Small intestine (tissue), 7 donors: Measurements from ENCODE around the gene FBLN5. TPM values are rescaled to one million over a fixed set of nuclear protein-coding genes. Genes with fewer than 3 reads are reported as not detected.

Source experiments
- DNase-seq, 2 donors: peaks; one replicate each; pipeline versions ENCODE4 v3.0.0 to v3.0.0-alpha.2; 2013
- FAIRE-seq: peaks from 2 replicates; lab custom pipeline; 2012; peaks lifted over from hg19 to GRCh38; lab: Jason Lieb, UNC
- H3K27ac ChIP-seq, 3 donors: one replicate each; pipeline ENCODE4 v1.5.1; 2013; ENCODE audit warnings: low read length in 2 of 3, mild to moderate bottlenecking in 2 of 3, control low read depth in 1 of 3, inconsistent platforms in 1 of 3, low read depth in 1 of 3, moderate library complexity in 1 of 3
- H3K27me3 ChIP-seq, 3 donors: one replicate each; pipeline ENCODE4 v1.6.1; 2013; ENCODE audit warnings: low read length in 3 of 3, inconsistent platforms in 1 of 3; ENCODE audit not compliant: control insufficient read depth in 3 of 3, insufficient read depth in 3 of 3
- H3K36me3 ChIP-seq, 3 donors: one replicate each; pipeline ENCODE4 v1.6.1; 2013; ENCODE audit warnings: low read length in 3 of 3, inconsistent platforms in 1 of 3, low read depth in 1 of 3, mild to moderate bottlenecking in 1 of 3, moderate library complexity in 1 of 3; ENCODE audit not compliant: control insufficient read depth in 3 of 3, insufficient read depth in 2 of 3
- H3K4me1 ChIP-seq, 3 donors: one replicate each; pipeline ENCODE4 v1.6.1; 2013; ENCODE audit warnings: low read length in 2 of 3, inconsistent platforms in 1 of 3, low read depth in 1 of 3, mild to moderate bottlenecking in 1 of 3, moderate library complexity in 1 of 3; ENCODE audit not compliant: control insufficient read depth in 3 of 3, insufficient read depth in 2 of 3
- H3K4me3 ChIP-seq, 3 donors: one replicate each; pipeline ENCODE4 v1.5.1; 2013; ENCODE audit warnings: low read length in 3 of 3, control low read depth in 1 of 3, inconsistent platforms in 1 of 3, low read depth in 1 of 3, mild to moderate bottlenecking in 1 of 3, moderate library complexity in 1 of 3
- H3K9me3 ChIP-seq, 2 donors: one replicate each; pipeline ENCODE4 v1.6.1; 2013; ENCODE audit warnings: low read depth in 1 of 2, low read length in 1 of 2; ENCODE audit not compliant: control insufficient read depth in 2 of 2, insufficient read depth in 1 of 2
- WGBS, 3 donors: extraction: QIAGEN DNeasy Blood & Tissue Kit; methylation state at CpG; one replicate each; pipeline ENCODE4 v1.1.7; 2013; 5-methylcytosine and 5-hydroxymethylcytosine counted together
- polyA plus RNA-seq, 4 donors: library from polyadenylated mRNA; stranded (reverse) in 3 of 4; unstranded in 1 of 4; fragments of 200-250 nt in 3 of 4; fragments of 120-200 nt in 1 of 4; gene quantifications; one replicate each; pipeline versions ENCODE4 v1.2.1 to v1.2.3, GENCODE V29; 2013
- donor health status: healthy with polysubstance abuse.
- donor health status: control.
- donor health status: control.
- donor health status: Bipolar disorder and iron deficiency.
- donor health status: healthy.

The FBLN5 gene
- polyA plus RNA-seq, 4 donors, result 2.0 to 88.3 (median 22.9) TPM

- FAIRE-seq, result no peak
- 93 to 99% (median 95%) methylated on average over 5 of the region's 5 CpGs for WGBS, 3 donors
- no peaks in the 10 kb centered on the region for H3K27me3 ChIP-seq
- peaks cover 0 to 8% (median 5%) of the 10 kb centered on the region in 3 donors for H3K4me1 ChIP-seq
- DNase-seq, result no peak
- peaks cover 0 to 34% (median 0%) of the 10 kb centered on the region in 3 donors for H3K36me3 ChIP-seq
- peak overlapping the region in 1 of 3 donors; percentile 85 for H3K27ac ChIP-seq
- no peak overlapping the region for H3K4me3 ChIP-seq
- H3K9me3 ChIP-seq, result no peaks in the 10 kb centered on the region
Measured at GRCh38 chr14:91891101-91891500, 56.4 kb downstream of the FBLN5 start.

- no peak for FAIRE-seq
- 18 to 37% (median 23%) methylated on average over 5 of the region's 5 CpGs for WGBS, 3 donors
- DNase-seq, result no peak
- no peaks in the 10 kb centered on the region for H3K9me3 ChIP-seq
- H3K36me3 ChIP-seq, result peaks cover 0 to 34% (median 0%) of the 10 kb centered on the region in 3 donors
- H3K4me3 ChIP-seq, result no peak overlapping the region
- no peaks in the 10 kb centered on the region for H3K27me3 ChIP-seq
- H3K27ac ChIP-seq, result peak overlapping the region in 1 of 3 donors; percentile 85
- peaks cover 0 to 8% (median 5%) of the 10 kb centered on the region in 3 donors for H3K4me1 ChIP-seq
Measured at GRCh38 chr14:91890291-91890749, 57.2 kb downstream of the FBLN5 start.

- Histone ChIP-seq H3K36me3 (peaks cover 0 to 34% (median 0%) of the 10 kb centered on the region in 3 donors), H3K27ac (peak overlapping the region in 1 of 3 donors; percentile 85), H3K4me1 (peaks cover 0 to 8% (median 5%) of the 10 kb centered on the region in 3 donors), H3K4me3 (no peak overlapping the region), H3K9me3 (no peaks in the 10 kb centered on the region), H3K27me3 (no peaks in the 10 kb centered on the region)
- FAIRE-seq (no peak), DNase-seq (peak; percentile 32 to 84)
- WGBS, 3 donors, result 14 to 51% (median 30%) methylated on average over 13 of the region's 13 CpGs
Measured at GRCh38 chr14:91889477-91890211, 57.9 kb downstream of the FBLN5 start.

GRCh38 chr14:91888641-91889476 is 58.6 kb downstream of the FBLN5 start:
- peaks cover 0 to 8% (median 5%) of the 10 kb centered on the region in 3 donors for H3K4me1 ChIP-seq
- H3K4me3 ChIP-seq, result no peak overlapping the region
- no peaks in the 10 kb centered on the region for H3K27me3 ChIP-seq
- WGBS, 3 donors, result 66 to 81% (median 76%) methylated on average over 10 of the region's 10 CpGs
- FAIRE-seq (no peak), DNase-seq (no peak)
- H3K36me3 ChIP-seq, result peaks cover 0 to 34% (median 0%) of the 10 kb centered on the region in 3 donors
- no peaks in the 10 kb centered on the region for H3K9me3 ChIP-seq
- H3K27ac ChIP-seq, result peak overlapping the region in 1 of 3 donors; percentile 85

- WGBS, 3 donors, result 96 to 98% (median 97%) methylated on average over 8 of the region's 8 CpGs
- no peak overlapping the region for H3K27ac ChIP-seq
- no peaks in the 10 kb centered on the region for H3K27me3 ChIP-seq
- H3K4me3 ChIP-seq, result no peak overlapping the region
- no peak for DNase-seq
- peaks cover 0 to 38% (median 0%) of the 10 kb centered on the region in 3 donors for H3K36me3 ChIP-seq
- peaks cover 0 to 8% (median 5%) of the 10 kb centered on the region in 3 donors for H3K4me1 ChIP-seq
- FAIRE-seq, result no peak
- H3K9me3 ChIP-seq, result no peaks in the 10 kb centered on the region
Measured at GRCh38 chr14:91886961-91887360, 60.5 kb downstream of the FBLN5 start.

- Histone ChIP-seq H3K27me3 (no peaks in the 10 kb centered on the region), H3K36me3 (peaks cover 0 to 39% (median 0%) of the 10 kb centered on the region in 3 donors), H3K9me3 (no peaks in the 10 kb centered on the region), H3K4me3 (no peak overlapping the region), H3K27ac (peak overlapping the region in 1 of 3 donors; percentile 14), H3K4me1 (peaks cover 0 to 8% (median 5%) of the 10 kb centered on the region in 3 donors)
- DNase-seq (no peak), FAIRE-seq (no peak)
- WGBS, 3 donors, result 67 to 80% (median 76%) methylated on average over 4 of the region's 4 CpGs
Measured at GRCh38 chr14:91885839-91886238, 61.7 kb downstream of the FBLN5 start.

- WGBS, 3 donors, result 92 to 96% (median 95%) methylated on average over 4 of the region's 4 CpGs
- Histone ChIP-seq H3K4me1 (peaks cover 0 to 8% (median 5%) of the 10 kb centered on the region in 3 donors), H3K27me3 (no peaks in the 10 kb centered on the region), H3K4me3 (no peak overlapping the region), H3K9me3 (no peaks in the 10 kb centered on the region), H3K36me3 (peaks cover 0 to 35% (median 0%) of the 10 kb centered on the region in 3 donors), H3K27ac (peak overlapping the region in 1 of 3 donors; percentile 41)
- FAIRE-seq (no peak), DNase-seq (no peak)
Measured at GRCh38 chr14:91885113-91885712, 62.3 kb downstream of the FBLN5 start.

GRCh38 chr14:91884664-91885063 is 62.8 kb downstream of the FBLN5 start:
- Histone ChIP-seq H3K27me3 (no peaks in the 10 kb centered on the region), H3K36me3 (peaks cover 0 to 30% (median 0%) of the 10 kb centered on the region in 3 donors), H3K27ac (peak overlapping the region in 1 of 3 donors; percentile 41), H3K4me3 (no peak overlapping the region), H3K9me3 (no peaks in the 10 kb centered on the region), H3K4me1 (peaks cover 0 to 3% (median 2%) of the 10 kb centered on the region in 3 donors)
- DNase-seq (no peak), FAIRE-seq (no peak)
- 74 to 81% (median 79%) methylated on average over 6 of the region's 6 CpGs for WGBS, 3 donors
